GM12872 (cell line): ENCODE data around the gene XRRA1.

ENCODE experiments used
- CTCF ChIP-seq: IDR thresholded peaks from 3 replicates; pipeline ENCODE4 v1.5.1; 2011; ENCODE audit warnings: low read depth, mild to moderate bottlenecking, low read length, moderate library complexity; ENCODE audit not compliant: insufficient read depth

The XRRA1 gene

GRCh38 chr11:74791333-74792100, 157.4 kb downstream of the XRRA1 start:
- no peak for TF ChIP-seq CTCF
